ENCODE measurements around the gene VAMP3.
"Not testable (repeated sequence)": the region's sequence is repeated elsewhere in the genome, so short reads cannot be mapped to it uniquely, and the experiment has no call there.

Gene VAMP3

GRCh38 chr1:7769673-7770412, 1.3 kb upstream of the VAMP3 start:
- no peak for DNase-seq

DNA sequence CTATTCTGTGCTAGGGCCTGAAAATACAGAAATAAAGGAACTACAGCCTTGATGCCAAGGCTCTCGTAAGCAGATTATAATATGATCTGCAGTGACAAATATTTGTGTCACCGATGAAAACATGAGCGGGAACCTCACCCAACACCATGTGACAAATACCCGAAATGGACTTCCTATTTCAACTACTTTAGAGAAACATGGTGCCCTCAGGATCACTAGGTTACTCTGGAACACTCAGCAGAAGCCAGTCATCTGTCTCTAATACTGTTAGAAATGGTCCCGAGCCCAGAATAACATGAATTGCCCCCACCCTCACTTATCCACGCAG, 463 bp upstream of the VAMP3 start:
- DNase-seq: no peak

GRCh38 chr1:7771823-7772299, 765 bp downstream of the VAMP3 start:
- DNase-seq: no peak

- no peak for DNase-seq
Measured at GRCh38 chr1:7777591-7777990, 6.5 kb downstream of the VAMP3 start.

DNA sequence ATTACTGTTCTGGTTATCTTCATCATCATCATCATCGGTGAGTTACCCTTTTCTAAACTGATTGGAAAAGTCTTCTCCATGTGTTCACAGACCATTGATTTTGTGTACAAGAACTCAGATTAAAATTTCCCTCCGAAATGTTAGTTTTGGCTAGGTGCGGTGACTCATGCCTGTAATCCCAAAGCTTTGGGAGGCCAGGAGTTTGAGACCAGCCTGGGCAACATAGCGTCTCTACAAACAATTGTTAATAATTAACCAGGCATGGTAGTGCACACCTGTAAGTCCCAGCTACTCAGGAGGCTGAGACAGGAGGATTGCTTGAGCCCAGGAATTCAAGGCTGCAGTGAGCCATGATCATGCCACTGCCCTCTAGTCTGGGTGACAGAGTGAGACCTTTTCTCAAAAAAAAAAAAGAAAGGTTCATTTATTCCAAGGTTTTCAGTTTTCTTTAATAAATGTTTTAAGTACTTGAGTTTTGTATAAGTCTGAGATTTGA, 7.1 kb downstream of the VAMP3 start:
- no peak for DNase-seq

GRCh38 chr1:7780976-7781375, 9.9 kb downstream of the VAMP3 start:
- no peak for DNase-seq

DNA sequence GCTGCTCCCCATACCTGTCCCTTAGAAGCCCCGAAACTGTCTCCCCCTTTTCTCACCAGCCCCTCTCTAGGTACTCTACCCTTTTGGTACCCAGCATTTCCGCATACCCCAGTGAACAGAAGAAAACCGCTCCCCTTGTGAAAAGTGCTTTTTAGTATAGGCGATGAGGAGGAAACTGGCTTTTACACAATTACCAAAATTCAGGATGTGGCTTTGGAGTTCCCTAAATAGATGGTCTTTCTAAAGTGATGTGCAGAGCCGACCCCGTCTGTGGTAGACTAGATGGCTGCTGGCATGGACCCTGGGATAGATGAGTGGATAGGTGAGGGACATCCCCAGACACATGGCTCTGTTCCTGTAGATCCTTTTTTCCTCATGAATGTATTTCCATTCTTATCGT, 10.4 kb downstream of the VAMP3 start:
- no peak for DNase-seq

- DNase-seq: no peak
Measured at GRCh38 chr1:7781923-7782495, 10.9 kb downstream of the VAMP3 start.

- peak in 1 of 2 donors; percentile 30 for DNase-seq
Measured at GRCh38 chr1:7783178-7783711, 12.1 kb downstream of the VAMP3 start.

GRCh38 chr1:7783826-7784491, 12.9 kb downstream of the VAMP3 start, which contains the start of gene PER3:
Gene PER3 (plus strand): TSS chr1:7784291. CDS start chr1:7784878, 587 bp downstream.
- DNase-seq: peak; percentile 38 to 63

DNA sequence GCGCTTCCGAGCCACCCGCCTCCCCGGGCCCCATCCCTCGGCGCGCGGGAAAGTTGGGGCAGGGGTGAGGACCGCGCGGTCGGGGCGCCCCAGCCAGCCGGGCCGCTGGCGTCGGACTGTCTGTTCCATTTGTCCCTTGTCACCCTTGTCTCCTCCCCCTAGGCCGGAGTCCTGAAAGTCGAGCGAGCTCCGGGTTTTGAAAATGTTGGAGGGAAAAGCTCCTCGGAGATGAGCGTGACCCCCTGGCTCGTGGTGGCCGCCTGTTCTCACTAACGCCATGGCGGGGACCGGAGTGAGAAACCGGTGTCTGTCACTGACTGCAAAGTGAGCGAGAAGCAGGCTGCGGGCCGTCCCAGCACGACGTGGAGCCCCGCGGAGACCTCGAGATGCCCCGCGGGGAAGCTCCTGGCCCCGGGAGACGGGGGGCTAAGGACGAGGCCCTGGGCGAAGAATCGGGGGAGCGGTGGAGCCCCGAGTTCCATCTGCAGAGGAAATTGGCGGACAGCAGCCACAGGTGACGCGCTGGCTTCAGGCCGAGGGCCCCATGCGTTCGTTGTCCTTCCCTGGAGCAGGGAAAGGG, 13.5 kb downstream of the VAMP3 start:
- DNase-seq: no peak

DNA sequence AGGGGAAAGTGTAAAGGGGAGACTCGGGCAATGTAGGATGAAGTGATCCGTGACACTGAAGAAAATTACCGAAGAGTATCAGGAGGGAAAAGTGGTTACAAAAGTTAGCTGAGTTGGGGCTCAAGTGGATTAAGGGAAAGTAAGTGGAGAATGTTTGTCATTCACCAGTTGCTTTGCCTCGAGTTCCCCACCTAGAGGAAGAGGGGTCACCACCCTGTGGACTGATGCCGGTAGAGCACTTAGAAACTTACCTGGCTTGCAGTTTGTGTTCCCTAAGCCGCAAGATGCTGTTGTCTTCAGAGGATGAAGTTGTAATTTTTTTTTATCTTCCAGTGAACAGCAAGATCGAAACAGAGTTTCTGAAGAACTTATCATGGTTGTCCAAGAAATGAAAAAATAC, 14.0 kb downstream of the VAMP3 start:
- no peak for DNase-seq

DNA sequence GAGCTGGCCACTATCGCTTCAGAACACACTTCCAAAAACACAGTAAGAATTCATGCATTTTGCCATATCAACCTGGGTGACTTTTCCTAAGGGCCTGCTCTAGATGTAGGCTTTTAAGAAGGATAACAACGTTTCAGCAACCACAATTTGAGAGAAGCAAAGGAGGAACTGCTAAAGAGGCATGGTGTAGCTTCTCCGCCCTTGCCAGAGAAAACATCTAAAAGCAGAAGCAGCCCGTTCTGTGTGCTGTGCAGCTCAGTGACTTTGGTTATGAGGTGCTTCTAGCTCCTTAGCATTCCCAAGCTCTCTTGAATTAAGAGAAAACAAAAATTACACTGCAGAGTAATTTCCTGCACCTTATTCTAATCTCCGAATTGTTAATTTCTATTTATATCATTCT, 15.7 kb downstream of the VAMP3 start:
- no peak for DNase-seq

DNA sequence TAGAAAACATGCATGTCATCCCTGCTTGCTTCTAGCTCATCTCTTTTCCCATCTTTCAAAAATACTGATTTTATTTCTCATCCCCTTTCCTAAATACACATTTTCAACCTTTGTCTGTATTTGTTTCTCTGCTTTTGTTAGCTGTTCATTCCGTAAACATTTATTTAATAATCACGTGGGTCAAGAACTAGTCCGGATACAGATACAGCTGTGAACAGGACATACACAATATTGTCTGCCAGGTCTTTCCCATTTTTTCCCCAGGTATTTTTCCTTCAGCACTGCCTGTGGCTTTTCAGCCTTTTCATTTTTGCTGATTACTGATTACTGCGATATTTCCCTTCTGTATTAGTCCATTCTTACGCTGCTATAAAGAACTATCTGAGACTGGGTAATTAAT, 18.7 kb downstream of the VAMP3 start:
- no peak for DNase-seq

DNA sequence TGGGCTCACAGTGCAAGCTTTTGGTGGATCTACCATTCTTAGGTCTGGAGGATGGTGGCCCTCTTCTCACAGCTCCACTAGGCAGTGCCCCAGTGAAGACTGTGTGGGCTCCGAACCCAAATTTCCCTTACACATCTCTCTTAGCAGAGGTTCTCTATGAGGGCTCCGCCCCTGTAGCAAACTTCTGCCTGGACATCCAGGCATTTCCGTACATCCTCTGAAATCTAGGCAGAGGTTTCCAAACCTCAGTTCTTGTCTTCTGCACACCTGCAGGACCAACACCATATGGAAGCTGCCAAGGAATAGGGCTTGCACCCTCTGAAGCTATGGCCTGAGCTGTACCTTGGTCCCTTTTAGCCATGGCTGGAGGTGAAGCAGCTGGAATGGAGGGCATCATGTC, 19.9 kb downstream of the VAMP3 start:
- not testable (repeated sequence) for DNase-seq

DNA sequence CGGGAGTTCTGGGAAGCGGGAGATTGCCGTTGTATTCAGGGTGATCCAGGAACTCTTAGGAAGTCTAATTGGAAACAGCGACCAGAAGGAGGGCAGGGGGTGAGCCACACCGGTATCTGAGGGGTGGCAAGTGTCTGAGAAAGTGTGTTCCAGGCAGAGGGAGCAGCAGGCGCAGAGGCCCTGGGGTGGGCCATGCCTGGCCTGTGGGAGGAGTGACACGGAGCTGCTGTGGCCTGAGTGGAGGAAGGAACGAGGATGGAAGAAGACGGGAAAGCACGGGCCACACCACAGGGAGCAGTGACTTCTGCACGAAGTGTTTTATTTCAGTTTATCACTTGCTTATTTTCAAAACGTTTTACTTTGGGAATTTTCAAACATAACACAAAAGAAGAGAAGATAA, 24.3 kb downstream of the VAMP3 start:
- DNase-seq: no peak

- DNase-seq: no peak
Measured at GRCh38 chr1:7805460-7805859, 34.4 kb downstream of the VAMP3 start.

DNA sequence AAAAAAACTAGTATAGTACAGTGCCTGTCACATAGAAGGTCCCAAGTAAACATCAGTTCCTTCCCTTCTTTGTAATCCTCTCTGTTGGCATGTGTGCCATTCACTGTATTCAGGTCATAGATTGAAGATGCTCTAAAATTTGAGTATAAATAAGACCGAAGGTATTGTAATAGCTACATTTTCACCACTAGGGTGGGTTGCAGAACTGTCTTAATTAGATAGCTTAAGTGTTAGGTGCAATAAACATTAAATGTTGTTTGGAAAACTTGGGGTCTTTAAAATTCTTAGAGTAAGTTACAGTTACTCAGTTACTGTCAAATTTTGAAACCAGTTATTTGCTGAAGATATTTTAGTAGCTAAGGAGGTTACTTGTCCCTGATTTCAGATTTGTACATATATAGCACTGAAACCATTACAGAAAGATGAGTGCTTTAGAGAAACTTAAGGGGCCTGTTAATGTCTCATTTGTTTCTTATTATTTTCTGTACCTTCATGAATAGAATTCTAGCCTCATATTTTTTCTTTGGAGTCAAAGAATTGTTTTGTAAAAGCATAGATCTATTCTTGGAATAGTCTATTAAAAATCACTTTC, 37.3 kb downstream of the VAMP3 start:
- peak in 1 of 2 donors; percentile 13 for DNase-seq

GRCh38 chr1:7809742-7810141, 38.6 kb downstream of the VAMP3 start:
- no peak for DNase-seq

DNA sequence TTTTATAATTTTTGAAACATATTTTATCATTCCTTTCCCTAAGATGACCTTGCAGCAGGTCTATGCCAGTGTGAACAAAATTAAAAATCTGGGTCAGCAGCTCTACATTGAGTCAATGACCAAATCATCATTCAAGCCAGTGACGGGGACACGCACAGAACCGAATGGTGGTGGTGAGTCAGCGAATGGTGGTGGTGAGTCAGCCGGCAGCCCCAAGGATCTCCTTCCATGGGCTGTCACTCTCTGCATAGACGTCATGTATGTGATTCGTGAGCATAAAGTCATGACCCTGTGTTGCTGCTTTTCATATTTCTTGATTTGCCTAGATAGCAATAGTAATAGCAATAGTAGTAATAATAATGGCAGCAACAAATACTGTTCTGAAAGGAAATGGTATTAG, 39.3 kb downstream of the VAMP3 start:
- peak in 1 of 2 donors; percentile 21 for DNase-seq

DNA sequence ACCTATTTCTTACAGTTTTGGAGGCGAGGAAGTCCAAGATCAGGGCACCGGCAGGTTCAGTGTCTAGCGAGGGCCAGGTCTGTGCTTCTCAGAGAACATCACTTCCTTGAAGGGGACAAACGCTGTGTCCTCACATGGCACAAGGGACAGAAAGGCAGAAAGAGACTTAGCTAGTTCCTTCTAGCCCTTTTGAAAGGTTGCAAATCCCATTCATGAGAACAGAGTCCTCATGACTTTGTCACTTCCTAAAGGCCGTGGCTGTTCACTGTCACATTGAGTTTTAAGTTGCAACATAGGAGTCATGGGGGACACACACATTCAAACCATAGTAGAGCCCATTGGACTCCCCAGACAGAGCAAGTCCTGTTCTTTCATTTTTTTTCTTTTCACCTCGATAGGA, 40.4 kb downstream of the VAMP3 start:
- DNase-seq: no peak

DNA sequence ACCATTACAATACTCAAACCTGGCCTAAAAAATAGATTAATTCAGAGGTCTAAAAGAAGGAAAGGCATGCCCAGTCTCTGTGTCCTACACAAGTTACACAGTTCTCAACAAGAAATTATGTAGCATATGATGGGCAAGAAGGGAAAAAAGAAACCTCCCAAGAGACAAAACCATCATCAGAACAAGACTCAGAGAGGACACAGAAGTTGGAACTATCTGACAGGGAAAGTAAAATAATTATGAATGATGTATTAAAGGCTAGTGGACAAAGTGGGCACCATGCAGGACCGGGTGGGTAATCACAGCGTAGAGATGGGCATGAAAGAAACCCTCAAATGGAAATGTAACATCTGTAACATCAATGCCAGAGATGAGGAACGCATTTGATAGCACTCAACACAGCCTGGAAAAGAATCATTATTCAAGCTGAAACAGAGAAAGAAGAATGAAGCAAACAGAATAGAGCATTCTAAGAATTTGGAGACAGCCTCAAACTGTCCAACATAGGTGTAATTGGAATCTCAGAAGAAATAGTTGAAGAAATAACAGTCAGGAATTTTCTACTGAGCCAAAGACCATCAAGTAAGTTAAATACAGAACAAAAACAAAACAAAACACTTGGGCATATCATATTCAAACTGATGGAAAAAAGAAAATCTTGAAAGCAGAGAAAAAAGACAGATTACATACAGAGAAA, 42.7 kb downstream of the VAMP3 start:
- DNase-seq: no peak

Data from bone marrow (tissue), 2 donors.